ENCODE results near the gene PSMD11. TPM values are rescaled to one million over a fixed set of nuclear protein-coding genes. Genes with fewer than 3 reads are reported as not detected.

The PSMD11 gene
- polyA plus RNA-seq, 3 donors, result 98.0 to 123 (median 108) TPM

DNA sequence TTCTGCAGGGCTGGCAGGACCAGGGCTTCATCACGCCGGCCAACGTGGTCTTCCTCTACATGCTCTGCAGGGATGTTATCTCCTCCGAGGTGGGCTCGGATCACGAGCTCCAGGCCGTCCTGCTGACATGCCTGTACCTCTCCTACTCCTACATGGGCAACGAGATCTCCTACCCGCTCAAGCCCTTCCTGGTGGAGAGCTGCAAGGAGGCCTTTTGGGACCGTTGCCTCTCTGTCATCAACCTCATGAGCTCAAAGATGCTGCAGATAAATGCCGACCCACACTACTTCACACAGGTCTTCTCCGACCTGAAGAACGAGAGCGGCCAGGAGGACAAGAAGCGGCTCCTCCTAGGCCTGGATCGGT lies 43.9 kb downstream of the PSMD11 start:
- DNase-seq, result no peak

DNA sequence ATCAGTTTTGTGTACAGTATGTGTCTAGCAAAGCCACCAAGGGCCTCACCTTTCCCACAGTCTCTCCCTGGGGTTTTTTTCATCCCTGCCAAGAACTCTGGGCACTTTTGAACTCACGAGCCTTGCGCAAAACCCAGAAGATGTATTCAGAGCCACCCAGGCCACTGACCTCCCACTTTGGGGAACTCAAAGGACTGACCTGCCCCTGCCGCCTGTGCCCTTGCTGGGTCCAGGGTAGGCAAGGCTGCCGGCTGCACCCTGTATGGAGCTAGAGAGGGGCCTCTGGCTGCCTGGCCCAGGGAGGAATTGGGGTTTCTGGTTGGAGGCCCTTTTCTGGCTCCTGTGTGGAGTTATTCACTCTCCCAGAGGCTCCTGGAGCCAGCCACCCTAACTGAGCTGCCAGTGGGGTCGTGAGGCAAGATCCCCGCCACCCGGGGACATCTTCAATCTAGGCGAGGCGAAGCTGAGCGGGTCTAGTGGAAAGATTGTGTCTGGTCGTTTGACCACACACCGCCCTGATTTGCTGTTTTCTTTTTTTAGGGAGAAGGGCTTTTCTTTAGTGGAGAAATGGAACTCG lies 44.4 kb downstream of the PSMD11 start:
- no peak for DNase-seq

DNA sequence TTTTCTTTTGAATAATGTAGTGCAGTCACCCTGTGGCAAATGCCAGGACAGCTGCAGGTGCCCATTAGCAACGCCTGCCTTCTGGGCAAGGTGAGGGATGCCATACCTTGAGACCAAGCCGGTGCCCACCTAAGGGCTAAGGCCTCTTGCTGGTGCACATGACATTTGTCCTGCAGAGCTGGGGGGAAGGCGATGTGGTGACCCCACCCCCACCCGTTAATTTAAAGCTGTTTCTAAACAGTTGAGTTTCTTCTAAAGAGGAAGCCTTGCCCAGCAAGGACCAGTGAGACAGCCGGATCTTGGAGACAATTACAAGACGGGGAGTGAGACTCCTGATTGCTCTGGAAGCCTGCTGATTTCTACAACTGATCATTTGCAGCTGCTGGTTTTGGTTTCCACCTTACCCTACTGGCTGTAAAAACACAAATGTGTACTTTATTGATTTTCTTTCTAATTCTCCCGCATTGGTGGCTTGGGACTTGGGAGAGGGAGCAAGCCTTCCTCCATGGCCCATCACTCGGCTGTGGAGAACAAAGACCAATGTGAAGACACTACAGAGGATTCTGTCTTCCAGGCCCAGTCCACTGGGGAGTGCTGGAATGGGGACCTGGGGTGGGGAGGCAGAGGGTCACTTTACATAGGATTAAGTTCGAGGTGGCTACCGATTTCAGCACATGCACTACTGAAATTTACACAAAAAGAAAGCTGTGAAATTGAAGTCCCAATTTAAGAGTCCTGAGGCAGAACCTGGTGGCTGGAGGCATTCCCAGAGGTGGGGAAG lies 45.2 kb downstream of the PSMD11 start:
- DNase-seq, result no peak

DNA sequence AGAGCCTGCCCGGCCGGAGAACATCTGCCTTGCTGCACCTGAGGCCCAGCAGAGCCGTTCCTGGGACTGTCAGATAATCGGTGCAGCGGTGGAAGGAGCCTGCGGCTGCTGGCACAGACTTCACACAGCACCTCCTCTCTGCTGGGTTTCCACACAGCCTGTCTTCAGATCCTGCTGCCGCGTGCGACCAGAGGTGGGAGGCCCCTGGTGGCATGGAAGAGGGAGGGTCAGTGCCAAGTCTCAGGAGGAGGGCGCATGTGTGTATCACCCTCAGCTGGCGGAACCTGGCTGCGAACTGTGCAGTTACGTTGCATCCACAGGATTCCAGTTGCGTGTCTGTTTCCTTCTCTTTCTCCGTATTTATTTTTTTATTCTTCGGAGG lies 45.8 kb downstream of the PSMD11 start:
- no peak for DNase-seq

DNA sequence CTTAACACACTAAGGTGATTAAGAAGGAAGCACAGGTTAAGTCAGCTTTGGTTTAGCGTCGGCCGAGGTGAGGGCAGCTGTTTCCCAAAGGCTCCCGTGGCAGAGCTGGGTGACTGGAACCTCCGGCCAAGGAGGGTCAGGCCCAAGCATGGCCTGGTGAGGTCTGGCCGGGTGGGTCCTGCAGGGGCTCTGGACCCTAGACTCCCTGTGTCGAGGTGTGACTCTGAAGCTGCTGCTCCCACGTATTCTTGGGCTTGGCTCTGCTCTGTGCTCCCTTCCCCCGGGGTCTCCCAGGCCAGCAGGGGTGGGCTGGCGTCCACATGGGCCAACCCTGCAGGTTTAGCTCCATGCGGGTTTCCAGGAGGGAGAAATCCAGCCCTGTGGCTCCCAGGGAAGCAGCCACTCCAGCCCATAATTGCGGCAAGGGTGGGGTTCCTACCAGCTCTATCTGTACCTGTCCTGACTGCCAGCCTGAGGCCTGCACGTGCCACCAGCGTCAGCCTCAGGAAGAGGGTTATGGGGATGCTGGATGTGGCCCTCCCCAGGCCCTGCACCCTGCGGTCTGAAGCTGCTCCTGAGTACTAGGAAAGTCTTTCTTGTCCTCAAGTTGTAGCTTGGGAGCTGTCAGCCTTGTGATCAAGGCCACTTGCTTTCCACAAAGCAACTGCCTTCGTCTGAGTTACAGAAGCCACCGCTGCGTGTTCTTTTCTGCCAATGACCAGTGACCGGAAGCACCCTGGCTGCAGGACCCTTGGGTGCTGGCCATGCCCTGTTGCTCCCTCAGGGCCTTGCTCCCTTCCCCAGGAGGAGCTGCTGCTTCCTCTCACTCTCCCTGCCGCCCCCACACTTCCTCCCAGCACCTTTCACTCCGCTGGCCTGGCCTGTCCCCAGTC lies 47.3 kb downstream of the PSMD11 start:
- no peak for DNase-seq

DNA sequence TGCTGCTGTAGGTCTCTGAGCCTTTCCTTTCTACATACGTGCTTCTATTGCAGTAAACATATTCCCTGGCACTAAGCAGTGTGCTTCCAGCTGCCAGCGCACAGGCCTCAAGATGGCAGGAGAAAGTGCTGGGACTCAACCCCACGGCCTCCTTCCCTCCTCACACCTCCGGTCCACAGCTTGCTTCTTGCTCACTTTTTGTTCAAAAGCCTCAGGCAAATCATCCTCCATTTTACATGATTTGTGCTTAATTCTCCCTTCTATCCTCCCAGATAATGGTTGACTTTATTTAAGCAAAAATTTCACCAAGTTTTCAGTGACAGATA lies 47.9 kb downstream of the PSMD11 start:
- DNase-seq, result no peak

DNA sequence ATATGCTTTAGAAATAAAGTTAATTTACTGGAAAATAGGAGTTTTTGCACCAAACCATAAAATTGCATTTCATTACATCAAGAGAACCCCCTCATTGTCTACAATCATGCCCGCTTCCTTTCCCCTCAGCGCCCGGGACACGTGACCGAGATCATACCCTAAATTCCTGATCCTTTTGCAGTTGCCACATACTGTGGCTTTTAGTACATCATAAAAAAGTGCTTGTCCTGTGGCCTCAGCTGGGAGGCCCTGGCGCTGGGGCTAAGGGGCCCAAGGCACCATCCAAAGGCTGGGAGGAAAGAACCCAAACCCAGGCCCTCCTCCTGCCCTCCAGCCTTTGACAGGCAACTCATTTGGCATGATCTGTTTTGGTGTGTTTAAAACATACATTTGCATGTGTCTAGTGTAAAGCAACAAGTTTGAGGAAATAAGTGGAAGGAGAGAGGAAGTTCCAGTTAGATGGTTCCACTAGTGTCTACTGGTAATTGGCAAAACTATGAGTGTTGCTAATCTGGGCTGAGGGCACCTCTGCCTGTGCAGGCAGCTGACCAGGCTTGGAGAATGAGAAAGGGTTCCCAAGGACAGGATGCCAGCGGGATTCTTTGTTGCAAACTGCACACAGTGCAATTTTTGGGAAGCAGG lies 48.5 kb downstream of the PSMD11 start:
- DNase-seq, result no peak

DNA sequence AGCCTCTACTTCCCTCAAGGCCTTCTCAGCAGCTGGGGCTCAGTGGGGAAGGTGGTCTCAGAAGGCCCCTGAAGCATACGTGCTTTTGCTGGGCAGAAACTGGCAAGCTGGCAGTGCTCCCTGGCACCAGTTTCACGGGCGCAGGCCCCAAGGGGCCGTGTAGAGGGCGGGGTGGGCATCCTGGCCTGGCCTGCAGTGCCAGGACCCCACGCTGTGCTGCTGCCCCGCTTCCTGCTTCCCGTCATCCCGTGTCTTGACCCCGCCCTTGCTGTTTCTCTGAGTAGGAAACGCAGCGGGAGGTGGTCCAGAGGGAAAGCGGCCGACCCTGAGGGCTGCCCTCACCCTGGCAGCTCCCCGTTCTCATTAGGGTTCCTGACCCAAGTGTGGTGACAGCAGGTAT lies 49.3 kb downstream of the PSMD11 start:
- DNase-seq, result no peak

DNA sequence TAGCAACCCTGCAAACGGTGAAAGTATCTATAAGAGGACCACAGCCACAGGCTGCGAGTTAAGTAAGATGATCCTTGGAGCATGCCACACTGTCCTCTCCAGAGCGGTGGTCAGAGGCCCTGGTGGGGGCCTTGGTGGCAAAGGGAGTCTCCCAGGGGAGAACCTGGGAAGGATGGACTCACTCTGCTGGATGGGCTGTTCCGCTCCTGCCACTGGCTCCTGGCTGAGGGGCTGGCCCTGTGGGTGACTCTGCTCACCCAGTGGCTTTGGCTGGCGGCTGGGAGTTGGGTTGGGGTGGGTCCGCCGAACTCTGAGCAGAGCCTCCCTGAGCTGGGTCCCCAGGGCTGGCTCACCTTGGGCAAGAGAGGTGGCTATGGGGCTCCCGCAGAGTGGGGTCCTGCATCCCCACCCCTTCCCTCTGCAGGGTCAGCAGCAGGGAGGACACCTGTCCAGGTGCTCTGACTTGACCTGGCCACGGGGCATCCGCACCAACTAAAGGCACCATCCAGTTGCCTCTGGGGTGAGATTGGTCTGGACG lies 49.7 kb downstream of the PSMD11 start:
- no peak for DNase-seq

DNA sequence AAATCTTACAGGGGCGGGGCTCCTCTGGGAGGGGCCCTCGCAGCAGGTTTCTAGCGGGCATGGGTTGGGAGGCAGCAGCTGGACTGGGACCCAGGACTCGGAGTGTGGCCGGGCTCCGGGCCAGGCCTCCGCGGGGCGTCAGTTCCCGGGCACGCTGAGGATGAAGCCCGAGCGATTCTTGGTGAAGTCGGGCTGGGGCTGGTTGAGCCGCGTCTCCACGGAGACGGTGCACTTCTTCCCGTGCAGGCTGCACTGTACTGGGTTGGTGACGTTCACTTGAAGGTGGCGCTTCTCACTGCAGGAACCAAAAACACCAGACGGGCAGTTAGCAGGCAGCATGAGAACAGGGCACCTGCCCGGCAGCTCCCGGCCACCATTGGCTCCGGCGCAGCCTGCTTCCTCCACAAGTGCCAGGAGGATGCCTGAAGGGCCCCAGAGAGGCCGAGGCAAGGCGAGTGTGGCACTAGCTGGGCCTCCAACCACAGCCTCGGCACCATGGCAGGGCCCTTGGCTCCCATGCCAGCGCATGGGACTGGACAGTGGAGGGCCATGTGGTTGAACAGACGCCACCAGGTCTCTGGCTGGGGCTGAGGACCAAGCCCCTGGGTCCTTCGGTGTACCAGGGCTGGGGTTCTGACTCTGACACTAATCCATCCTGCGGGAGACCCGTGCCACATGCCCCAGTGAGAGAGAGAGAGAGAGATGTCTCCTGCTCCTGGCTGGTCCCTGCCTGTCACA lies 50.5 kb downstream of the PSMD11 start:
- no peak for DNase-seq

DNA sequence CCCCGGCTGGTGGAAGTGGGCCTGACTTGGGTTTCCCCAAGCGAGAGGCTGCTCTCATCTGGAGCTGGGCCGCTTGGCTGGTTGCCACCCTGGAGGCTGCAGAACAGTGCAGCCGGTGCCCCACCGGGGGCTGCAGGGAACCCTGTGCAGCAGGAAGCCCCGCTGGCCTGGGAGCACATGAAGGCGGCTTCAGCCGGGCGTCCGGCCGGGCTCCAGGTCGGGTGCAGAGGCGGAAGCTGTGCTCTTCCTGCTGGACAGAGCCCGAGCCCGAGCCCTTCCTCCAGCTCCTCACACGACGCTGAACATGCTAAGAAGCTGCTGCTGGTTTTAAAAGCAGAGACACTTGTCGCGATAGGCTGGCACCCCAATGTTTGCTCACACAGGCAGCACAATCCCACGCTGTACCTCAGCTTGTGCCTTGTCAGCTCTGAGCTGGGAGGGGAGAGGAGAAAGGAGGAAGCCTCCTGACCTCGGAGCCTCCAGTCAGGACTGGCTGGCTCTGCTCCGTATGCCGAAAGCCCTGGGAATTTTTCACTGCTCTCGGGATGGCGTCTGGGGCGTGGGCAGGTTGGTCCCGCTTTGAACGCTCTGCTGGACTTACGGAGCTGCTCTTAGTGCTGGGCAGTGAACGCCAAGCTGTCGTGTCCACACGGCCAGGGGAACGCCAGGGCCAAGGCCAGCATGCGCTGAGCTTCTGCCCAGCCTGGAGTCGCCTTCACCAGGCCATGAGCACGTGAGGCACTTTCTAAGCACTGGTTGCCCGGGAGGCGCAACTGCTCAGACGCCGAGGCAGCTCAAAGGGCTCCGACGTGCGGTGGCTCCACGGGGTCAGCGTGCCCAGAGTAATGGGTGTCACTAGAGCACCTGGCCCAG lies 51.3 kb downstream of the PSMD11 start:
- DNase-seq, result no peak

DNA sequence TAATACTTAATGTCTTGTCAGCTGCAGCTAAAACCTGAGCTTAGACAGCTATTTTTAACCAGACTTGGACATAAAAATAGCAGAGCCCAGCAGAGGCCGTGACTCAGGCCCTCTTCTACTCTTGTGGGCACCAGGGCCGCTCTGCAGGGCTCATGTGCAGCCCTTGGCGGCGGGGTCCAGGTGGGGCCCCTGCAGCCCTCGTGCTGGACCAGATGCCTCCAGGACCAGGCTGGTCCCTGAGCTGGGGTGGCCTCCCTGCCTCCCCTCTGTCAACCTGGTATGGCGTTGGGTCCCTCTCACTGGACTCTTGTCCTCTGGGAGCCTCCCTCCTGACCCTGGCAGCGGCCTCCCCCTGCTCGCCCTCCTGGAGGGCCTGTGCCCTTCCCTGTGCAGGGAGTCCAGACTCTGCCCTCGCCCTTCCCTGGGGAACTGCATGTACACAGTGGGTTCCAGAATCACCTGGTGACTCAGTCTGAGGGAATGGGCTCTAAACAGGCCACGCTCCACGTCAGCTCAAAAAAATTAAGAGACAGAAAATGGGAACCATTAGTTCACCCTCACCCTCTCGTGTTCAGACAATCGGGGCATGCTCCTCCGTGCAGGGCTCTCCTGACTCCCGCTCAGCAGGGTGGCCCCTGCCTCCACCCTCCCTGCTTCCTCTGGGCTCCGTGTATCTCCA lies 52.2 kb downstream of the PSMD11 start:
- DNase-seq, result no peak

DNA sequence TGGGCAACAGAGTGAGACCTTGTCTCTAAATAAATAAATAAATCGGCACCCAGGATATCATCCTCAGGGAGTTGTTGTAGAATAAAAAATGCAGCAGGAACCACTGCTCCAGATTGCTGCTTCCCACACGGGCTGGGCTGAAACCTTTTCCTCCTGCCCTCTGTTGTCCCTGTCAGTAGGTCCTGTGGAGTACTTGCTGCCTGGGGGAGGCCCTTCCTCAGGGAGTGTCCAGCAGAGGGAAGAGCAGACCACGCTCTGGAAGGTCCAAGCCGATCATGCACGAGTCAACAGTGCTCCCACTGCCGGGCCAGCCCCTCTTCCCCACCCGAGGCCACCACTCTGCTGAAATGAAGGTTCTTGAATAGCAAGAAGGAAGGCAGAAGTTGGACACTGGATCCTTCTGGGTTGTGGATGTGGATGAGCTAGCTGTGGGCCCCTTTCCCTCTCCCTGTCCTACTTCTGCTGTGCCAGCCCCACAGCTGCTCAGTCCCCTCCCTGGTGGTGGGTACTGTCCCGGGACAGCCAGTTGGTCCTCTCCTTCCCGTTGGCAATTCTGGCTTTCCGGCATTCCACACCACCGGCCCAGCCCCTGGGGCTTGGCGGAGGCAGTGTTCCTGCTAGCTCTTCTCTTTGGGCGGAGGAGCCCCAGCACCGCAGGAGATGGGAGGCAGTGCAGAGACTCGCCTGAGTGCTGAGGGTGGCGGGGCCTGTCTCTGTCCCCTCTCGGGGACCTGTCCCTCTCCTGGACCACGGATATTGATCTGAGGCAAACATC lies 53.3 kb downstream of the PSMD11 start:
- no peak for DNase-seq

DNA sequence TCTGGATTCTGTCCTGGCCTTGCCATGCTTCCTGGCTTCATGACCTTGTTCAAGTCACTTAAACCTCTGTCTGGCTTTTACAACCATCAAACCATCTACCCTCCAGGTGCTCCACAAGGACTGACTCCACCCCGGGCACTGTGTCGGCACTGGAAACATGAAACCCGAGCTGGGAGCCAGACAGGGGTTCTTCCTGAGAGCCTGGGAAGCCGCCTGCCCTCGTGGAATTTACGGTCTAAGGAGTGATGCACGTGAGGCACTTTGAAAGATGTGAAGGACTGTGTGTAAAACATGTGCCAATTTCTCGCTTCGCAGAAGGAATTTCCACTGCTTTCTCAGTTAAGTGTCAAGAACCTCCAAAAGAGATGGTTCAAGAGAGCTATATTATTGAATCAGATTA lies 54.1 kb downstream of the PSMD11 start:
- no peak for DNase-seq

DNA sequence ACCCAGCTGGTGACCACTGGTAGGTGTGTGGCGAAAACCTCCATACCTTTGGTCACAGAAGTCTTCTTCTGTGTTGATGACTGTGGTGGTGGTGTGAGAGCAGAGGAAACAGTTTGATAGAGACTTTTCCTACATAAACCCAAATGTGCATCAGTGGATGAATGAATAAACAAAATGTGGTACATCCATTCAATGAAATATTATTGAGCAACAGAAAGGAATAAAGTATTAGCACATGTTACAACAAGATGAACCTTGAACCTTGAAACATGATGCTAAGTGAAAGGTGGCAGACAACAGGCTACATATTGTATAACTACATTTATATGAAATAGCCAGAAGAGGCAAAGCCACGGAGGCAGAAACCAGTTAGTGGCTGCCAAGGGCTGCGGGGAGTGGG lies 57.7 kb downstream of the PSMD11 start:
- DNase-seq, result no peak

DNA sequence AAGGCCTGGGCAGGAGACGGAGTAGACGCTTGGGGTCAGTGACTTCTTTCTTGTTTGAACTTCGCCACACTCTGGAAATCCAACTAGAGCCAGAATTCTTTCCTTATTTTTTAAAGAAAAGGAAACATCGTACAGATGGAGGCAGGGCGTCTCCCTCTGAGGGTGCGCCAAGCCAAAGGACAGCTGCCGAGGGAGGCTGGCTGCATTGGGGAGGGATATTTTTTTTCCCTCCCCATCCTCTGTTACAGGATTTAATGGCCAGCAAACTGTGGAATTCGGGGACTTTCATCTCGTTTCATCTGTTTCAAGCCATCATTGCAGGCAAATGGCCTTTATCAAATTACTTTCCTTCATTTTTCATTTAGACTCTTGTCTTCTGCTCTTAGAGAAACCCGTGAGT lies 58.4 kb downstream of the PSMD11 start:
- no peak for DNase-seq

DNA sequence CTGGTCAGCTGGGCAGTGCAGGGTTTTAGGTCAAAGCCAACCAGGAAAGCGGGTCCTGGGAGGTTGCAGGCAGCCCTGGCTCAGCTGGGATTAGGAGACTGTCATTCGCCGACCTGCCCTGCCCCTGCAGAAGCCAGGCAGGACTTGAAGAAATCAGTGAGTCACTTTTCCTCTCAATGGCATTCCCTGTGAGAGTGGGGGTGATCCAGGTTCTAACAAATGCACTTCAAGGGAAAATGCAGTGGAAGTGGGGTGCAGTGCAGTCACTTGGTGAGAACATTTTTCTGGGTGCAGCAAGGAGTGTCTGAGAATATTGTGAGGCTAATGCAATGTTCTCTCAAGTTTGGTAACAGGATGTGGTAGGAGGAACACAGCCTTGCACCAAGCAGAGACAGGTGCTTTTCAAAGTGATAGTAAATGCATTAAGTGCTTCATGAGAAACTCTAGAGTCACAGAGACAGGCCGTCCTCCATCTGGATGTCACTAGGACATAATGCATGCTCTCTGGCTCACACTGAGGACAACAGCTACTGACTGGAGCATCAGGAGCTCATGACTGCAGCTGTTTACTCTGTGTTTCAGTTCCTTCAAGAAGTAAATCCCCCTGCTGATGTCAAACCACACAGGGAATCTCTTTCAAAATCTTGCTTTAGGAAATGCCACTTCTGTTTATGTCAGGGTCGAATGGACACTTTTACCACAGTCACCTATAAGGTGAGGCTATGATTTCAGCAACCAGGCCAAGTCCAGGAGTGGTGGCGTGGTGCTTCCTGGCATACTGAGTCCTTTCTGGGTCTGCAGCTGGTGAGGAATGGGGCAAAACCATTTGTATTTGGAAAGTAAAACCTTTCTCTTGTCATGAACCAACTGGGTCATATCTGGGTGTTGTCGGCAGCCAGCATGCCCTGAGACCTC lies 59.2 kb downstream of the PSMD11 start:
- no peak for DNase-seq
